ENCODE measurements around the gene TP53I13.

The TP53I13 gene

GRCh38 chr17:29588017-29588561, 19.6 kb downstream of the TP53I13 start:
- peaks cover 67% of the 10 kb centered on the region for H3K4me1 Mint-ChIP-seq
- H3K36me3 Mint-ChIP-seq (ENCODE audit: insufficient read depth): peaks cover 5% of the 10 kb centered on the region

GRCh38 chr17:29588562-29589411, 20.3 kb downstream of the TP53I13 start:
- no peaks in the 10 kb centered on the region for H3K27me3 Mint-ChIP-seq
- peaks cover 67% of the 10 kb centered on the region for H3K4me1 Mint-ChIP-seq
- ATAC-seq (replicated peaks; ENCODE audit: extremely low read depth, poor library complexity, severe bottlenecking): peak; percentile 52
- DNase-seq (ENCODE audit: low spot score in 2 of 2): peak; percentile 35 to 51
- peak overlapping the region; percentile 89 for H3K27ac Mint-ChIP-seq (ENCODE audit: low read depth)
- H3K9me3 Mint-ChIP-seq: no peaks in the 10 kb centered on the region
- peaks cover 3% of the 10 kb centered on the region for H3K36me3 Mint-ChIP-seq (ENCODE audit: insufficient read depth)
- peak overlapping the region; percentile 87 for H3K4me3 Mint-ChIP-seq

More at GRCh38 chr17:29588017-29588561, 19.6 kb downstream of the TP53I13 start:
- DNase-seq (ENCODE audit: low spot score in 2 of 2): no peak
- Mint-ChIP-seq H3K27me3 (no peaks in the 10 kb centered on the region), H3K27ac (ENCODE audit: low read depth) (peak overlapping the region; percentile 89), H3K9me3 (no peaks in the 10 kb centered on the region), H3K4me3 (peak overlapping the region; percentile 87)
- ATAC-seq (replicated peaks; ENCODE audit: extremely low read depth, poor library complexity, severe bottlenecking): no peak

- Mint-ChIP-seq H3K27ac (ENCODE audit: low read depth) (peak within 1 kb of the TSS; percentile 89), H3K4me3 (peak within 1 kb of the TSS; percentile 87), H3K36me3 (ENCODE audit: insufficient read depth) (peaks cover 2% of the 10 kb centered on the region), H3K9me3 (no peaks in the 10 kb centered on the region), H3K27me3 (no peaks in the 10 kb centered on the region), H3K4me1 (peaks cover 59% of the 10 kb centered on the region)
- ATAC-seq (replicated peaks; ENCODE audit: extremely low read depth, poor library complexity, severe bottlenecking) (peak; percentile 74), DNase-seq (ENCODE audit: low spot score in 2 of 2) (peak; percentile 58 to 71)
These were observed 21.3 kb downstream of the TP53I13 start, which contains the start of gene GIT1 for GRCh38 chr17:29589524-29590410. TSS of gene GIT1 (minus strand) at chr17:29589648. CDS start at chr17:29589378, 270 bp downstream.

GRCh38 chr17:29590411-29591145, 22.1 kb downstream of the TP53I13 start:
- H3K9me3 Mint-ChIP-seq: no peaks in the 10 kb centered on the region
- no peak overlapping the region for H3K27ac Mint-ChIP-seq (ENCODE audit: low read depth)
- peaks cover 51% of the 10 kb centered on the region for H3K4me1 Mint-ChIP-seq
- peak overlapping the region; percentile 81 for H3K4me3 Mint-ChIP-seq
- ATAC-seq (replicated peaks; ENCODE audit: extremely low read depth, poor library complexity, severe bottlenecking): no peak
- DNase-seq (ENCODE audit: low spot score in 2 of 2): no peak
- H3K36me3 Mint-ChIP-seq (ENCODE audit: insufficient read depth): peaks cover 2% of the 10 kb centered on the region
- no peaks in the 10 kb centered on the region for H3K27me3 Mint-ChIP-seq

GRCh38 chr17:29591146-29591736, 22.7 kb downstream of the TP53I13 start:
- peak overlapping the region; percentile 81 for H3K4me3 Mint-ChIP-seq
- H3K4me1 Mint-ChIP-seq: peaks cover 47% of the 10 kb centered on the region
- H3K36me3 Mint-ChIP-seq (ENCODE audit: insufficient read depth): peaks cover 2% of the 10 kb centered on the region
- H3K9me3 Mint-ChIP-seq: no peaks in the 10 kb centered on the region
- H3K27ac Mint-ChIP-seq (ENCODE audit: low read depth): no peak overlapping the region
- H3K27me3 Mint-ChIP-seq: no peaks in the 10 kb centered on the region
- DNase-seq (ENCODE audit: low spot score in 2 of 2) (no peak), ATAC-seq (replicated peaks; ENCODE audit: extremely low read depth, poor library complexity, severe bottlenecking) (no peak)

- H3K27me3 Mint-ChIP-seq: no peaks in the 10 kb centered on the region
- no peak for ATAC-seq (replicated peaks; ENCODE audit: extremely low read depth, poor library complexity, severe bottlenecking)
- peaks cover 40% of the 10 kb centered on the region for H3K4me1 Mint-ChIP-seq
- H3K27ac Mint-ChIP-seq (ENCODE audit: low read depth): no peak overlapping the region
- peaks cover 2% of the 10 kb centered on the region for H3K36me3 Mint-ChIP-seq (ENCODE audit: insufficient read depth)
- DNase-seq (ENCODE audit: low spot score in 2 of 2): peak; percentile 53 to 64
- H3K9me3 Mint-ChIP-seq: no peaks in the 10 kb centered on the region
- H3K4me3 Mint-ChIP-seq: peak overlapping the region; percentile 81
These were observed 23.5 kb downstream of the TP53I13 start for GRCh38 chr17:29591737-29592608.

GRCh38 chr17:29592850-29593551, 24.5 kb downstream of the TP53I13 start, which contains the start of gene ANKRD13B:
TSS of gene ANKRD13B (plus strand) at chr17:29593132. CDS start at chr17:29593622, 490 bp downstream.
- Mint-ChIP-seq H3K4me1 (peaks cover 31% of the 10 kb centered on the region), H3K27me3 (no peaks in the 10 kb centered on the region), H3K9me3 (no peaks in the 10 kb centered on the region), H3K36me3 (ENCODE audit: insufficient read depth) (peaks cover 2% of the 10 kb centered on the region), H3K4me3 (peak within 1 kb of the TSS; percentile 81), H3K27ac (ENCODE audit: low read depth) (no peak within 1 kb of the TSS)
- no peak for ATAC-seq (replicated peaks; ENCODE audit: extremely low read depth, poor library complexity, severe bottlenecking)
- DNase-seq (ENCODE audit: low spot score in 2 of 2): no peak

GRCh38 chr17:29593591-29594518, 25.4 kb downstream of the TP53I13 start:
- peaks cover 26% of the 10 kb centered on the region for H3K4me1 Mint-ChIP-seq
- peak overlapping the region; percentile 81 for H3K4me3 Mint-ChIP-seq
- H3K27me3 Mint-ChIP-seq: no peaks in the 10 kb centered on the region
- no peaks in the 10 kb centered on the region for H3K9me3 Mint-ChIP-seq
- DNase-seq (ENCODE audit: low spot score in 2 of 2): no peak
- H3K36me3 Mint-ChIP-seq (ENCODE audit: insufficient read depth): peaks cover under 1% of the 10 kb centered on the region
- ATAC-seq (replicated peaks; ENCODE audit: extremely low read depth, poor library complexity, severe bottlenecking): no peak
- H3K27ac Mint-ChIP-seq (ENCODE audit: low read depth): no peak overlapping the region

GRCh38 chr17:29594519-29595090, 26.1 kb downstream of the TP53I13 start:
- Mint-ChIP-seq H3K36me3 (ENCODE audit: insufficient read depth) (no peaks in the 10 kb centered on the region), H3K4me1 (peaks cover 26% of the 10 kb centered on the region), H3K27ac (ENCODE audit: low read depth) (no peak overlapping the region), H3K27me3 (no peaks in the 10 kb centered on the region), H3K9me3 (no peaks in the 10 kb centered on the region), H3K4me3 (peak overlapping the region; percentile 81)
- DNase-seq (ENCODE audit: low spot score in 2 of 2) (no peak), ATAC-seq (replicated peaks; ENCODE audit: extremely low read depth, poor library complexity, severe bottlenecking) (no peak)

All from central memory CD8-positive, alpha-beta T cell (primary cell).